Uterus (tissue), 4 donors: ENCODE results near the gene SEC14L5. TPM values are rescaled to one million over a fixed set of nuclear protein-coding genes. Genes with fewer than 3 reads are reported as not detected.

Experiments used
- DNase-seq, 2 donors: peaks; one replicate each; pipeline ENCODE4 v3.0.0-alpha.2; 2019 to 2020
- H3K27ac ChIP-seq, 2 donors: fragments of 200-600 bp; sonication (generic); 1 replicate in 1 of 2; 2 replicates in 1 of 2; pipeline ENCODE4 v1.5.1; 2016 to 2018
- H3K27me3 ChIP-seq, 2 donors: fragments of 200-600 bp; sonication (generic); one replicate each; pipeline ENCODE4 v1.5.1; 2018 to 2019; ENCODE audit warnings: control low read depth in 1 of 2
- H3K36me3 ChIP-seq, 2 donors: fragments of 200-600 bp; sonication (generic); one replicate each; pipeline ENCODE4 v1.5.1; 2019; ENCODE audit warnings: control low read depth in 1 of 2
- H3K4me1 ChIP-seq, 2 donors: fragments of 200-600 bp; sonication (generic); one replicate each; pipeline ENCODE4 v1.5.1; 2018 to 2019; ENCODE audit warnings: control low read depth in 1 of 2
- H3K4me3 ChIP-seq, 2 donors: fragments of 200-600 bp; sonication (generic); 1 replicate in 1 of 2; 2 replicates in 1 of 2; pipeline ENCODE4 v1.5.1; 2018 to 2019; ENCODE audit warnings: mild to moderate bottlenecking in 1 of 2
- H3K9me3 ChIP-seq, 2 donors: fragments of 200-600 bp; sonication (generic); one replicate each; pipeline ENCODE4 v1.5.1; 2019; ENCODE audit warnings: control low read depth in 1 of 2
- CTCF ChIP-seq, 4 experiments: fragments of 200-600 bp in 2 of 4; fragments of 450-650 bp in 2 of 4; sonication (generic) in 2 of 4; IDR thresholded peaks; one replicate each; pipeline ENCODE4 v1.5.1; 2016 to 2019; ENCODE audit warnings: antibody characterized with exemption in 4 of 4, mild to moderate bottlenecking in 2 of 4, moderate library complexity in 1 of 4
- POLR2A ChIP-seq, 2 donors: fragments of 450-650 bp; IDR thresholded peaks; one replicate each; pipeline ENCODE4 v1.6.1; 2016; ENCODE audit warnings: antibody characterized with exemption in 2 of 2, mild to moderate bottlenecking in 1 of 2, moderate library complexity in 1 of 2
- intact Hi-C: fragments of 100-400 bp; cut with DNase I; formaldehyde crosslinking; loops from one replicate; pipeline ENCODE4 v1.15.1; 2023; ENCODE audit warnings: low total_unique reads
- total RNA-seq, 4 donors: library from RNA; depleted of rRNA in 3 of 4; stranded (reverse); fragments of >200 nt in 3 of 4; gene quantifications; one replicate each; pipeline versions ENCODE4 v1.1.0 to v1.2.4, GENCODE V29; 2014 to 2023
- donor health status: DM: yes; HTN: yes; CAD: no.

The SEC14L5 gene
- 1 to 10 TPM in 1 of 4 donors, under 1 TPM in 1, not detected in 2; 0.28 to 2.0 TPM for total RNA-seq

GRCh38 chr16:4957720-4958509, at the start of gene SEC14L5:
TSS of gene SEC14L5 (plus strand) at chr16:4958330. CDS start at chr16:4959324, 994 bp downstream.
- intact Hi-C loops = loop anchor here (10.0 kb wide), 1 partner anchor 103 kb away; no protein-coding TSS in a partner anchor
- no peaks in the 10 kb centered on the region for H3K27me3 ChIP-seq
- TF ChIP-seq POLR2A (IDR thresholded peaks at IDR 0.05) = peak; percentile 13 to 28
- peak in 1 of 4 experiments; percentile 3 for TF ChIP-seq CTCF (IDR thresholded peaks at IDR 0.05)
- H3K4me3 ChIP-seq = peak within 1 kb of the TSS; percentile 36 to 51
- peak within 1 kb of the TSS; percentile 68 to 76 for H3K27ac ChIP-seq
- no peaks in the 10 kb centered on the region for H3K9me3 ChIP-seq
- peaks cover 3 to 6% of the 10 kb centered on the region in 2 donors for H3K4me1 ChIP-seq
- no peaks in the 10 kb centered on the region for H3K36me3 ChIP-seq
- peak; percentile 97 to 98 for DNase-seq

- no peaks in the 10 kb centered on the region for H3K27me3 ChIP-seq
- H3K9me3 ChIP-seq = no peaks in the 10 kb centered on the region
- no peak for DNase-seq
- no peaks in the 10 kb centered on the region for H3K4me1 ChIP-seq
- TF ChIP-seq POLR2A (IDR thresholded peaks at IDR 0.05) = no peak
- no peak for TF ChIP-seq CTCF (IDR thresholded peaks at IDR 0.05)
- no peaks in the 10 kb centered on the region for H3K36me3 ChIP-seq
- intact Hi-C loops = no loop called here
- H3K4me3 ChIP-seq = no peak overlapping the region
- H3K27ac ChIP-seq = no peak overlapping the region
These were observed 49.2 kb upstream of the SEC14L5 start for GRCh38 chr16:4908854-4909401.

DNA sequence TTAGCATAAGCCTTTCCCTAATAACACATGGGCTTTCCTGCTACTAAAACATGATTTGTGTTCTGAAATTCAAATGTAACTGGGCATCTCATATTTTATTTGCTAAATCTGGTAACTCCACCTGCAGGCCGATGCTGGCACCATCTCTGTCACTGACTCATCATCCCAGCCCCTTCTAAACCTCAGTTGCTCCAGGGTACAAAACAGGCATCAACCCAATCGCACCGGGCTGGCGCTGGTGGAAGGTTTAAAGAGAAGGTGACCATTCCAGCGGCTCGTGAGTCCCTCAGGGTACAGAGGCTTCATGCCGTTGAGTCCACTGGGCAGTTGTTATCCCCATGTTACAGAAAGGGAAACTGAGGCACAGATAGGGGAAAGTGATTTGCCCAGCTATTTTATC, 48.3 kb upstream of the SEC14L5 start:
- H3K4me3 ChIP-seq = no peak overlapping the region
- no peak overlapping the region for H3K27ac ChIP-seq
- no peaks in the 10 kb centered on the region for H3K9me3 ChIP-seq
- no peaks in the 10 kb centered on the region for H3K36me3 ChIP-seq
- no peaks in the 10 kb centered on the region for H3K27me3 ChIP-seq
- TF ChIP-seq CTCF (IDR thresholded peaks at IDR 0.05) (no peak), POLR2A (IDR thresholded peaks at IDR 0.05) (no peak)
- no peak for DNase-seq
- intact Hi-C loops = no loop called here
- H3K4me1 ChIP-seq = no peaks in the 10 kb centered on the region

GRCh38 chr16:4910828-4911227, 47.3 kb upstream of the SEC14L5 start:
- Histone ChIP-seq H3K4me3 (no peak overlapping the region), H3K27me3 (no peaks in the 10 kb centered on the region), H3K27ac (no peak overlapping the region), H3K36me3 (no peaks in the 10 kb centered on the region), H3K4me1 (no peaks in the 10 kb centered on the region), H3K9me3 (no peaks in the 10 kb centered on the region)
- intact Hi-C loops = no loop called here
- DNase-seq = no peak
- TF ChIP-seq CTCF (IDR thresholded peaks at IDR 0.05) = no peak
- TF ChIP-seq POLR2A (IDR thresholded peaks at IDR 0.05) = no peak

GRCh38 chr16:4911970-4912386, 46.2 kb upstream of the SEC14L5 start:
- TF ChIP-seq CTCF (IDR thresholded peaks at IDR 0.05) (no peak), POLR2A (IDR thresholded peaks at IDR 0.05) (no peak)
- H3K27me3 ChIP-seq = no peaks in the 10 kb centered on the region
- DNase-seq = no peak
- H3K27ac ChIP-seq = no peak overlapping the region
- H3K4me1 ChIP-seq = no peaks in the 10 kb centered on the region
- intact Hi-C loops = no loop called here
- H3K36me3 ChIP-seq = no peaks in the 10 kb centered on the region
- no peaks in the 10 kb centered on the region for H3K9me3 ChIP-seq
- H3K4me3 ChIP-seq = no peak overlapping the region
